HL-60 (cell line): ENCODE results near the gene CDC45.

ENCODE experiments used
- CTCF ChIP-seq: IDR thresholded peaks from one replicate; pipeline ENCODE4 v1.5.1; 2011; ENCODE audit warnings: low read length, control low read depth, inconsistent platforms; ENCODE audit not compliant: insufficient read depth
- POLR2AphosphoS5 ChIP-seq: IDR thresholded peaks from 2 replicates; pipeline ENCODE4 v1.6.1; 2012; ENCODE audit warnings: low read depth

DNA sequence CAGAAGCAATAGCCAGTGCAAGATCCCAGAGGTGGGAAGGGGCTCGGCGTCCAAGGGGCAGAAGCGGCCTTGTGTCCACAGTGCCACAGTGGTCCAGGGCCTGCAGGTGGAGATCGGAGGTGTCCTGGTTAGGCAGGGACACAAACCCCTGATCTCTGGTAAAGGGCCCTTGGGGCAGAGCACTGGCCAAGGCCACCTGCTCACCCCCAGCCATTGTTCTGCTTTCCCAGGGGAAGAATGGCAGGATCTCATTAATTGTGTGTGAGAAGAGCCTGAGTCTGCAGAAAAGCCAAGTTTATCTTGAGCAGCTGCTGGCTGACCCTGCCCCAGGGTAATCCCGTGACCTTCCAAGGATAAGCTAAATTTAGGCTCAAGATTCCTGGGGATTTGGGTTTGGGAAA, 47.6 kb downstream of the CDC45 start:
- TF ChIP-seq CTCF (no peak), POLR2AphosphoS5 (no peak)
